Transverse colon (tissue), 4 donors: ENCODE results near the gene TMEM91.

ENCODE experiments used
- CTCF ChIP-seq, 5 experiments: fragments of 200-600 bp in 3 of 5; fragments of 450-650 bp in 2 of 5; sonication (generic) in 3 of 5; IDR thresholded peaks; 1 replicate in 2 of 5; 2 replicates in 3 of 5; pipeline ENCODE4 v1.5.1; 2016 to 2017; ENCODE audit warnings: antibody characterized with exemption in 5 of 5, inconsistent platforms in 3 of 5, mild to moderate bottlenecking in 2 of 5, moderate library complexity in 1 of 5
- POLR2A ChIP-seq: fragments of 450-650 bp; IDR thresholded peaks from one replicate; pipeline ENCODE4 v1.6.1; 2016; ENCODE audit warnings: antibody characterized with exemption, mild to moderate bottlenecking, moderate library complexity
- POLR2AphosphoS5 ChIP-seq, 3 donors: sonication (generic); formaldehyde crosslinking; IDR thresholded peaks; one replicate each; pipeline ENCODE4 v1.6.1; 2016; ENCODE audit warnings: antibody characterized with exemption in 3 of 3

GRCh38 chr19:41372501-41372900, 3.8 kb upstream of the TMEM91 start:
- TF ChIP-seq CTCF (IDR thresholded peaks at IDR 0.05) (no peak), POLR2AphosphoS5 (IDR thresholded peaks at IDR 0.05) (no peak), POLR2A (no peak)
